GM12801 (cell line): ENCODE data around the gene NEMF.

Source experiments
- TF ChIP-seq, protein P1 (sequence below): IDR thresholded peaks from one replicate; pipeline ENCODE4 v1.5.1; 2011; ENCODE audit warnings: control low read depth; ENCODE audit not compliant: insufficient read length; ENCODE audit errors: extremely low read depth

Gene NEMF

DNA sequence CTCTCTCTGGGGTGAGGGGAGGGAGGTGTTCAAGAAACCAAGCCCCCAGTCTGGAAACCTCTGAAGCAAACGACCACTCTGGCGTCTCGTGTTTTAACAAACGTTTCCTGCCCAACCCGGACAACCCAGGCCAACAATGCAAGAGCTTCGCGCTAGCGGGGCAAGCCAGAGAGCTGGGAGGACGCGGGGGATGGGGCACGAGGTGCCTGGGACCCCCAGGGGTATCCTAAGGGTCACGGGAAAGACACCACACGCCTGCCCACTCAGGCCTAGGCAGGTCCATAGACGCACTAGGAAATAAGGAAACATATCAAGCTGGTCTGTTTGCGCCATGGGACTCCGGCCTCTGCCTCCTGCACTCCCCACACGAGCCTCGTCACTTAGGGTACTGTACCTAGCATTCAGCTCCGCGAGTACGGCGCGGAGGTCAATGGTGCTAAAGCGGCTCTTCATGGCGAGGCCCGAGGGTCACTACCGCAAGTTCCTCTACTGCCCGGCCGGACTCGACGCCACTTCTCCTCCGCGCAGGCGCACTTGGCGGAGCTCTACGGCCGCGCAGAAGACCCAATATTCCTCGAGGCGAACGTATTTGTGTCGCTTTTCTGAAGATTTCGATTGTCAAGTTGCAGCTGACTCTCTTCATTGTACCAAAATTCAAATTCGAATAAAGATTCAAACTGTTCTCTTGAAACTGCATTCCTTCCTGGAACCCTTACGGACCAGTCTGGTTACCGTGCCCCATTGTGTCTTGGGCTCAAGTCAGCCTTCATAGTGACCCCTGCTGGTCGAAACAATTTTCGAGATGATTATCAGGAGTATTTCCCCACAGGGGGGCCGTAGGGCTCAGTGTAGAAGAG, at the start of gene NEMF:
TSS of gene NEMF (minus strand) at position 488 of the 857 bp plus-strand sequence. CDS start at position 453, 35 bp downstream.
- TF ChIP-seq, protein P1, sequence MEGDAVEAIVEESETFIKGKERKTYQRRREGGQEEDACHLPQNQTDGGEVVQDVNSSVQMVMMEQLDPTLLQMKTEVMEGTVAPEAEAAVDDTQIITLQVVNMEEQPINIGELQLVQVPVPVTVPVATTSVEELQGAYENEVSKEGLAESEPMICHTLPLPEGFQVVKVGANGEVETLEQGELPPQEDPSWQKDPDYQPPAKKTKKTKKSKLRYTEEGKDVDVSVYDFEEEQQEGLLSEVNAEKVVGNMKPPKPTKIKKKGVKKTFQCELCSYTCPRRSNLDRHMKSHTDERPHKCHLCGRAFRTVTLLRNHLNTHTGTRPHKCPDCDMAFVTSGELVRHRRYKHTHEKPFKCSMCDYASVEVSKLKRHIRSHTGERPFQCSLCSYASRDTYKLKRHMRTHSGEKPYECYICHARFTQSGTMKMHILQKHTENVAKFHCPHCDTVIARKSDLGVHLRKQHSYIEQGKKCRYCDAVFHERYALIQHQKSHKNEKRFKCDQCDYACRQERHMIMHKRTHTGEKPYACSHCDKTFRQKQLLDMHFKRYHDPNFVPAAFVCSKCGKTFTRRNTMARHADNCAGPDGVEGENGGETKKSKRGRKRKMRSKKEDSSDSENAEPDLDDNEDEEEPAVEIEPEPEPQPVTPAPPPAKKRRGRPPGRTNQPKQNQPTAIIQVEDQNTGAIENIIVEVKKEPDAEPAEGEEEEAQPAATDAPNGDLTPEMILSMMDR, result no peak

- TF ChIP-seq, protein P1, result no peak
Measured at GRCh38 chr14:49900973-49901372, 48.4 kb upstream of the NEMF start.

GRCh38 chr14:49898485-49898884, 45.9 kb upstream of the NEMF start:
- TF ChIP-seq, protein P1, result no peak

- TF ChIP-seq, protein P1, result no peak
Measured at GRCh38 chr14:49897965-49898364, 45.4 kb upstream of the NEMF start.

GRCh38 chr14:49897414-49897813, 44.8 kb upstream of the NEMF start:
- TF ChIP-seq, protein P1, result no peak

DNA sequence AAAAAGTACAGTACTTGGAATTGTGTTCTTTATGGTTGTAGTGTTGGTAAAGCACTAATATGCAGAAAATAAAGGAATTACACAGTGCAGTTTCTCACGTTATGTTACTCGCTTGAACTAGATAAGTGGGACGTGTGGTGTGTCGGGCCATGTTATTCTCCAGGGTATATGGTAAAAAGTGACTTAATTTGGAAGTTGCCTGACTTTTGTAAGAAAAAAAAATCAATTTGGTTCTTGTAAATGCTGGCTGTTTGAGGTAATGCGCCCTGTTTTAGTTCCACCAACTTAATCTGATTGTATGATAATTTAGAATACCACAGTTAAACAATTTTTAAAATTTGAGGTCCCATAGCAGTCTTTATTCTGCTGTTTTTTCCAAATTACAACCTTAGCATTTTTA, 44.4 kb upstream of the NEMF start:
- TF ChIP-seq, protein P1, result no peak

GRCh38 chr14:49895480-49895879, 42.9 kb upstream of the NEMF start:
- TF ChIP-seq, protein P1, result no peak
